ENCODE results near the gene ARID4B.
"Not testable (repeated sequence)": the region's sequence is repeated elsewhere in the genome, so short reads cannot be mapped to it uniquely, and the experiment has no call there.

The ARID4B gene, protein sequence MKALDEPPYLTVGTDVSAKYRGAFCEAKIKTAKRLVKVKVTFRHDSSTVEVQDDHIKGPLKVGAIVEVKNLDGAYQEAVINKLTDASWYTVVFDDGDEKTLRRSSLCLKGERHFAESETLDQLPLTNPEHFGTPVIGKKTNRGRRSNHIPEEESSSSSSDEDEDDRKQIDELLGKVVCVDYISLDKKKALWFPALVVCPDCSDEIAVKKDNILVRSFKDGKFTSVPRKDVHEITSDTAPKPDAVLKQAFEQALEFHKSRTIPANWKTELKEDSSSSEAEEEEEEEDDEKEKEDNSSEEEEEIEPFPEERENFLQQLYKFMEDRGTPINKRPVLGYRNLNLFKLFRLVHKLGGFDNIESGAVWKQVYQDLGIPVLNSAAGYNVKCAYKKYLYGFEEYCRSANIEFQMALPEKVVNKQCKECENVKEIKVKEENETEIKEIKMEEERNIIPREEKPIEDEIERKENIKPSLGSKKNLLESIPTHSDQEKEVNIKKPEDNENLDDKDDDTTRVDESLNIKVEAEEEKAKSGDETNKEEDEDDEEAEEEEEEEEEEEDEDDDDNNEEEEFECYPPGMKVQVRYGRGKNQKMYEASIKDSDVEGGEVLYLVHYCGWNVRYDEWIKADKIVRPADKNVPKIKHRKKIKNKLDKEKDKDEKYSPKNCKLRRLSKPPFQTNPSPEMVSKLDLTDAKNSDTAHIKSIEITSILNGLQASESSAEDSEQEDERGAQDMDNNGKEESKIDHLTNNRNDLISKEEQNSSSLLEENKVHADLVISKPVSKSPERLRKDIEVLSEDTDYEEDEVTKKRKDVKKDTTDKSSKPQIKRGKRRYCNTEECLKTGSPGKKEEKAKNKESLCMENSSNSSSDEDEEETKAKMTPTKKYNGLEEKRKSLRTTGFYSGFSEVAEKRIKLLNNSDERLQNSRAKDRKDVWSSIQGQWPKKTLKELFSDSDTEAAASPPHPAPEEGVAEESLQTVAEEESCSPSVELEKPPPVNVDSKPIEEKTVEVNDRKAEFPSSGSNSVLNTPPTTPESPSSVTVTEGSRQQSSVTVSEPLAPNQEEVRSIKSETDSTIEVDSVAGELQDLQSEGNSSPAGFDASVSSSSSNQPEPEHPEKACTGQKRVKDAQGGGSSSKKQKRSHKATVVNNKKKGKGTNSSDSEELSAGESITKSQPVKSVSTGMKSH (N-terminal part only)

DNA sequence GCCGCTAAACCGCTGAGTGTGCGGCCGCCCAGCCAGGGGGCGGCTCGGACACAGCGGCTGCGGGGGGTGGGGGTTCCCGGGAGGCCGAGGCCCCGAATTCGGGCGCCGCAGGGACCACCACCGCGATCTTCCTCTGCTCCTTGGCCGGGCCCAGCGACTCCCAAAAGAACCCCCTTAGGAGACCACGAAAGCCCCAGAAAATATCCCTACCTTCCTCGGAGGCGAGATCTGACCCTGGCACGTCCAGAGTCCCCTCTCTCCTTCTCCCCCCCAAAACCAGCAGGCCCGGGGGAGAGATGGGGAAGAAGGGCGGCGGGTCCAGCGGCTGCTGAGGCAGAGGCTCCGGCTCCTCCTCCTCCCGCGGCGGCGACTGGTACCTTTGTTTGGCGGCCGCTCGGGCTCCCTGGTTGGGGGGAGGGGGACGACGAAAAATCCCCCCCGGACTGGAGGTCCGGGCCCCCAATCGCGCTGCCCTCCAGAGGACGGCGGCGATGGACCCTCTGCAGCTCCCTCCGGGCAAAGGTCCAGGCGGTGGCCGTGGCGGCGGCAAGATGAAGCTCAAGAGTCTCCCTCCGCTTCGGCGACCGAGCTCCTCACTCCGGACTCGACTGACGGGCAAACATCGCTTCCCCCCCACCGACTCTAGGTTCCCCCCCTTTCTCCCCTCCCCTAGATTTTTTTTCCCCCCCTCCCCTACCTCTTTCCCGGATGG is at the start of gene ARID4B:
TSS of gene ARID4B (minus strand) at position 621 of the 712 bp plus-strand sequence. CDS start 1,260 bp downstream, outside the sequence.
- DNase-seq (ENCODE audit: low read depth in 2 of 3, low spot score in 1 of 3): no peak

DNA sequence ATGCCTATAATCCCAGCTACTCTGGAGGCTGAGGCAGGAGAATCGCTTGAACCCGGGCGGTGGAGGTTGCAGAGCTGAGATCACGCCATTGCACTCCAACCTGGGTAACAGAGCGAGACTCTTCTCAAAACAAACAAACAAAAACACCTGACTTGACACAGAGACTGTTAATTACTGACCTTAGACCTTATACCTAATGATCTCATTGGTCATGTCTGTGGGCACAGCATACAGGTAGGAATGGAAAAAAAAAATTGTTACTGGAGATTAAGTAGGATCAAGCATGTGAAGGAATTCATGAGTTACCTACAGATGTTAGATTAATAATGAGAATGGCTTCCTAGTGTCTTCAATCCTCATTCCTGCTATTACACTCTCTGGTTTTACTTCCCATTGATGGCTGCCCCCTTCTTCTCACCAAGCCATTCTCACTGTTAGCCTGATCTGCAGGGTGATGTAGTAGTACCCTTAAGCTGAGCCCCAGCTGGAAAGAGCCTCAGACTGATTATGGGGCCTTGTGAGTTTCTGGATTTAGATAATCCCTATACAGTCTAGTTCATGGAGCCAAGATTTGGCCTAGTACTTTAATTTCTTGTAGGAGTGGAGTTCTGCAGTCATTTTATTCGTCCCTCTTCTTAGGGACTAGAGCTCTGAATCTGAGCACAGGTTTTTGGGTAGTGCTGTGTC is 48.1 kb upstream of the ARID4B start:
- no peak for DNase-seq (ENCODE audit: low read depth in 2 of 3, low spot score in 1 of 3)

DNA sequence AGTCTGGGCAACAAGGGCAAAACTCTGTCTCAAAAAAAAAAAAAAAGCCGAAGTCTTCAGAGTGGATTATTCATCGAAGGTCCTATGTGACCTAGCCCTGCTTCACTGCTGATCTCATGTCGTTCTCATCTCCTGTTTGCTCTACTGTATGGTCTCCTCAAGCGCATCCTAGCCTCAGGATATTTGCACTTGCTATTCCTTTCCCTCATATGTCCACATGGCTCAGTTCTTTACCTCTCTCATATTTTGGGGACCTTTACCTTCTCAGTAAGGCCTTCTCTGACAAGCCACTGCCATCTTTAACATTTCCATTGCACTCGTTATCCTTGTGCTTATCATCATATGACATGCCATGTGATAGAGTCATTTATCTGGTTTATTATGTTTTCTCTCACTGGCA is 41.8 kb upstream of the ARID4B start:
- no peak for DNase-seq (ENCODE audit: low read depth in 2 of 3, low spot score in 1 of 3)

DNA sequence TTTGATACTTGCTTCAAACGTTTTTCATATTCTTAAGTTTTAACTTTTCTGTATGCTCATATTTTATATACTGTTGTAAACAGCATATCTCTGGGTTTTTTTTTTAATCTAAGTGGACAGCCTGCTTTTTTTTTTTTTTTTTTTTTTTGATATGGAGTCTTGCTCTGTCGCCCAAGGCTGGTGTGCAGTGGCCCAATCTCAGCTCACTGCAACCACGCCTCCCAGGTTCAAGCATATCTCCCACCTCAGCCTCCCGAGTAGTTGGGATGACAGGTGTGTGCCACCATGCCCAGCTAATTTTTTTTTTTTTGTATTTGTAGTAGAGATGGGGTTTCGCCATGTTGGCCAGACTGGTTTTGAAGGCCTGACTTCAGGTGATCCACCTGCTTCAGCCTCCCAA is 40.4 kb upstream of the ARID4B start:
- no peak for DNase-seq (ENCODE audit: low read depth in 2 of 3, low spot score in 1 of 3)

DNA sequence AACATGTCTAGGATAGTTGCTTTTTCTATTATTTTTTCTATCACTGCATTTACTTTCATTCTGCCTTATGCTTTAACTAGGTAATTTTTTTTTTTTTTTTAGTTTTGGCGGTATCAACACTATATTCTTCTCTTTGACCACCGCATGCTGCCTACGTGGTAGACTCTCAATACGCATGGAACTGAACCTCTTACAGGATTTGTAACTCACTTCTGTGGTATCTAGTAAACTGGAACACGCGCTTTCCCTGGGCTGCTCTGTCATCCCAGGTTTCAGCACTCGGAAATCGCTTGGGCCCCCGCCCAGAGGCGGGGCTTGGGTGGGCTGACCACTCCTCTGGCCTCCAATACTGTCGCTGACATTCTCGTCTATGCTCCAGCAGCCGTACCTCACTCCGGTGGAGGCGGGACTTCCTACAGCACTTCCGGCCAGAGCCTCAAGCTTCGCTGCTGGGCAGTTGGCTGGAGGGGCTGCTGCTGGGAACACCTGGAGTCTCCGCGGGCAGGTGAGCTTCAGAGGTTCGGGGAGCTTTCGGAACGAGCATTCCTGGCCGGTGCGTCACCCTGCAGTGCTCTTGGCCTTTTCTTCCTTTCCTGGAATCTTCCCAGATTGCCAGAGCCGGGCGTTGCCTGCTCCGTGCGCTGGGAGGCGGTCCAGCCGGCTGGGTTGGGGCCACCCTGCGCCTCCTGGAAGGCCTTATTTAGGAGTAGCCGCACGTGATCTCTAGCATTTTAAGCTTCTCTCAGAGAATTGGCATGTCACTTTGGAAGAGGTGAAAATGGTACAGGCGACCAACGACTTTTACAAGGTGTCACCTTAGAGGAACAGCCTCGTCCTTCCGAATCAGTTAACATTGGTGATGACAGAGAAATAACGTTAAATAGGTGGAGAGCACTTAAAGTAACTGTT is 39.3 kb upstream of the ARID4B start, which contains the start of gene TBCE:
TSS of gene TBCE (plus strand) at position 428 of the 909 bp plus-strand sequence. CDS start 12,623 bp downstream, outside the sequence.
- DNase-seq (ENCODE audit: low read depth in 2 of 3, low spot score in 1 of 3): peak; percentile 81 to 88 (median 84)

DNA sequence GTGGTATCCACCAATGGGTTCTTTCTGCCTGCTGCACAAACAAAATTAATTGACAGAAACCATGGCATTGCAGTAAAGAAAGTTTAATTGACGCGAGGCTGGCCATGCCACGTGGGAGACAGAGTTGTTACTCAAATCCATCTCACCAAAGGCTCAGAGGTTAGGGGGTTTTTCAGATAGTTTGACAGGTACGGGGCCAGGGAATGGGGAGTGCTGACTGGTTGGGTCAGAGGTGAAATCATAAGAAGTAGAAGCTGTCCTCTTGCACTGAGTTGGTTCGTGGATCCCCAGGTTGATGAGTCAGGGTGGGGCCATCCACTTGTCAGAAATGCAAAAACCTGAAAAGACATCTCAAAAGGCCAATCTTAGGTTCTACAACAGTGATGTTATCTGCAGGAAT is 38.3 kb upstream of the ARID4B start:
- peak; percentile 22 to 26 (median 25) for DNase-seq (ENCODE audit: low read depth in 2 of 3, low spot score in 1 of 3)

DNA sequence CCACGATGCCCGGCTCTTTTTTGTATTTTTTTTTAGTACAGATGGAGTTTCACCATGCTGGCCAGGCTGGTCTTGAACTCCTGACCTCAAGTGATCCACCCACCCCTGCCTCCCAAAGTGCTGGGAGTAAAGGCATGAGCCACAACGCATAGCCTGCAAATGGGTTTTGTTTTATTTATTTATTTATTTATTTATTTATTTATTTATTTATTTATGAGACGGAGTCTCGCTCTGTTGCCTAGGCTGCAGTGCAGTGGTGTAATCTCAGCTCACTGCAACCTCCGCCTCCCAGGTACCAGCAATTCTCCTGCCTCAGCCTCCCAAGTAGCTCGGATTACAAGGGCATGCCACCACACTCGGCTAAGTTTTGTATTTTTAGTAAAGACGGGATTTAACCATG is 36.2 kb upstream of the ARID4B start:
- DNase-seq (ENCODE audit: low read depth in 2 of 3, low spot score in 1 of 3): not testable (repeated sequence)

DNA sequence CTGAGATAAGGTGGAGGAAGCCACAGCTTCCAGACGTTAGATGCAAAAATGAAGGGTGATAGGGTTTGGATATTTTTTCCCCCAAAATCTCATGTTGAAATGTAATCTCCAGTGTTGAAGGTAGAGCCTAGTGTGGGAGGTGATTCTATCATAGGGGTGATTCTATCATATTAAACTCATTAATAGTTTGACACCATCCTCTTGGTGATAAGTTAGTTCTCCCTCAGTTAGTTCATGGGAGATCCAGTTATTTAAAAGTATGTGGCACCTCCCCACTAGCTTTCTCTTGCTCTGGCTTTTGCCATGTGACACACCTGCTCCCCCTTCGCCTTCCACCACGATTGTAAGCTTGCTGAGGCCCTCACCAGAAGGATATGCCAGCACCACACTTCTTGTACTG is 30.9 kb upstream of the ARID4B start:
- no peak for DNase-seq (ENCODE audit: low read depth in 2 of 3, low spot score in 1 of 3)

DNA sequence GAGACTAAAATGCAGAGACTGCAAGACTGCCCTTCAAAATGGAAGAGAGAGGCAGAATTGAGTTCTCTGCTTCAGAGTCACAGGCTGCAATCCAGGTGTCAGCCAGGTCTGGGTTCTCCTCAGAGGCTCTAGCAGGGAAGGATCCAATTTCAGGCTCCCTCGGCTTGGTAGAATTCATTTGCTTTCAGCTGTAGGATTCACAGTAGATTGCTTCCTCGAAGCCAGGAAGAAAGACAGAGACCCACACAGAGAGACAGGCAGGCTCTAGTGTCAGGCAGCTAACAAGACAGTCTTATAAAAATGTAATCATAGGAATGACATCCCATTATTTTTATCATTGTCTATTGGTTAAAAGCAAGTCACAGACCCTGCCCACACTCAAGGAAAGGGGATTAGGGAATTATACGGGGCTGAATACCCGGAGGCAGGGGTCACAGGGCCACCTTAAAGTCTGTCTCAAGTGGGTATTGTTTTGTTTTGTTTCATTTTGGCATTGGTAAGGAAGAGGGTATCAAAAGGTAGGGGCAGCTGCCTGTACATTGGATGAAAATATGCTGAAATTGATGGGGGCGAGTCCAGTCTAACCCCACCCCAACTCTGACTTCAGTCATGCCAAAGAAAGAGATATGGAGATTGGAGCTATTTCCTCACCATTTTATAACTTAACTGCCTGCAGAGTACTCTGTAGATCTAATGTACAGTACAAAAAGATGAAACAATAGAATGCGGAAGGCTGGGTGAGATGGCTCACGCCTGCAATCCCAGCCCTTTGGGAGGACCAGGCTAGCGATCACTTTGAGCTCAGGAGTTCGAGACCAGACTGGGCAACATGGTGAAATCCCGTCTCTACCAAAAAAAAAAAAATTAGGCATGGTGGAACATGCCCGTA is 29.8 kb upstream of the ARID4B start:
- DNase-seq (ENCODE audit: low read depth in 2 of 3, low spot score in 1 of 3): no peak

DNA sequence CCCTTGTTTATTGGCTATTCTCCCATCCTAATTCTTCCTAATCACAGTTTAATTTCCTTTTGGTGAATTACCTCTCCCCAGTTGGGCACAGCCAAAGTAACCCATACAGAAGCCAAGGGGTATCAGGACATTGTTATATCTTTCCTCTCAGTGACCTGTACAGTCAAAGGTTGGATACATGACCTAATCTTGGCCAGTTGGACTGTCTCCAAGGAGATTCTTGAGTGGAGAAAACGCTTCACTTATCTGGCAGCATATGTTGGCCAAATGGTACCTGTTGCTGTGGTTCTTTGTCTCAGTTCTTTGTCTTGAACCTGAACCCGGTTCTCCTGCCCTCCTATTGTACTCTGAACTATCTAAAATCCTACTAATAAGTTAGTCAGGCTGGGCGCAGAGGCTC is 23.9 kb upstream of the ARID4B start:
- no peak for DNase-seq (ENCODE audit: low read depth in 2 of 3, low spot score in 1 of 3)

DNA sequence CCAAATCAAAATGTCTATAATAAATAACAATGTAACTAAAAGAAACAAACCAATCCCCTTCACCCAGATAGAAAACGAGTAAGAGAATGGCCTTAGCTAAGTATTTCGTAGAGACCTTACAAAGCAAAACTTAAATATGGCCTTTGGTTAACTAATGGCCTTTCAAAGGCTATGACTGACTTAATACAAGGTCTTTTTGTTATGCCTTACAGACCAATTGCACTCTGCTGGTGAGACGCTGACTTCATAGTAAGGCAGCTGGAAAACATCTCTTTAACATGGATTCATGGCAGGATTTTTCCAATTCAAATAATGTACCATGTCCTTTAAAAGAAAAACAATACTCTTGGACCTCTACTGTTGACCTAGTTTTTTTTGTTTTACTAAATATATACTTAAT is 23.5 kb upstream of the ARID4B start:
- no peak for DNase-seq (ENCODE audit: low read depth in 2 of 3, low spot score in 1 of 3)

DNA sequence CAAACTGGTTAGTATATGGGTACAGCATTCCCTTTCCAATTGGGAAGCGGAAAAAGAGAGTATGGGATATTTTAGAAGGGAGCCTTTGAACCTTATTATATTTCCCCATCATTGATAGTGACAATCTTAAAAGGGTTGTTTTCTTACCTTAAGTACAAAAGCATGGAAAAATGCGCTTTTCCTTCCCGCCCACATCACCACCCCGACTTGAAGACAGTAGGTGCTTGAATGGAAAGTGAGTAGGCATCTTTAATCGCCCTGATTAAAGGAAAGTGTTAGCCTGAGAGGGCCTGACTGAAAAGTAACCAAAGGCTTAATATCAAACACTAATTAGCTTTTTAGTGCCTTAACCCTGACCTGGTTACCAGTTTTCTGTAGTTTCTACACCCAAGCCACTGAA is 15.7 kb upstream of the ARID4B start:
- DNase-seq (ENCODE audit: low read depth in 2 of 3, low spot score in 1 of 3): no peak

DNA sequence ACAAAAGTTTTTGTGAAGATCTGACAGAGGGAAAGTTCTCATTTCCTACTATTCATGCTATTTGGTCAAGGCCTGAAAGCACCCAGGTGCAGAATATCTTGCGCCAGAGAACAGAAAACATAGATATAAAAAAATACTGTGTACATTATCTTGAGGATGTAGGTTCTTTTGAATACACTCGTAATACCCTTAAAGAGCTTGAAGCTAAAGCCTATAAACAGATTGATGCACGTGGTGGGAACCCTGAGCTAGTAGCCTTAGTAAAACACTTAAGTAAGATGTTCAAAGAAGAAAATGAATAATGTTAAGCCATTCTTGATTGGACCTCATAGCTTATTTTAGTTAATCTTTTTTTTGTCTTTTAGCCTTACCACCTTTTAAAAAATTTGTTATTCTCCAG is 14.5 kb upstream of the ARID4B start:
- DNase-seq (ENCODE audit: low read depth in 2 of 3, low spot score in 1 of 3): no peak

DNA sequence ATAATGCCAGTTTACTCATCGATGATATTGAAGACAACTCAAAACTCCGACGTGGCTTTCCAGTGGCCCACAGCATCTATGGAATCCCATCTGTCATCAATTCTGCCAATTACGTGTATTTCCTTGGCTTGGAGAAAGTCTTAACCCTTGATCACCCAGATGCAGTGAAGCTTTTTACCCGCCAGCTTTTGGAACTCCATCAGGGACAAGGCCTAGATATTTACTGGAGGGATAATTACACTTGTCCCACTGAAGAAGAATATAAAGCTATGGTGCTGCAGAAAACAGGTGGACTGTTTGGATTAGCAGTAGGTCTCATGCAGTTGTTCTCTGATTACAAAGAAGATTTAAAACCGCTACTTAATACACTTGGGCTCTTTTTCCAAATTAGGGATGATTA is 14.1 kb upstream of the ARID4B start:
- DNase-seq (ENCODE audit: low read depth in 2 of 3, low spot score in 1 of 3): no peak

DNA sequence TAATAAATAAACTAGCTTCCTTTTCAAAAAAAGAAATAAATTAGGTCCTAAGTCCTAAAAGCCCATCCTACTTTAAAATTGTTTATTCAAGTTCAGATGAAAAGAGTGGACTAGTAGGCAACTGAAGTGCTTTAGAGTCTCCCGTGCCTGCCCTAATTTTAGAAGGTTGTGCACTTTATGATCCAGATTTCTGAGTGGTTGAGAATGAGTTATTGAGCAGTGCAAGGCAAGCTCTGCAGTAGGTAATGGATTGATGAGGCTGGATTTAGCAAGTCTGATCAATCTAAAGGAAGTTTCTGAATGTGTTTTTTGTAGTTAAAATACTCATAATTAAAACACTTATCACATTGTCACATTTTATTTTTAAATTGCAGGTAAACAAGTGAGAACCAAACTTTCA is 13.4 kb upstream of the ARID4B start:
- DNase-seq (ENCODE audit: low read depth in 2 of 3, low spot score in 1 of 3): no peak

DNA sequence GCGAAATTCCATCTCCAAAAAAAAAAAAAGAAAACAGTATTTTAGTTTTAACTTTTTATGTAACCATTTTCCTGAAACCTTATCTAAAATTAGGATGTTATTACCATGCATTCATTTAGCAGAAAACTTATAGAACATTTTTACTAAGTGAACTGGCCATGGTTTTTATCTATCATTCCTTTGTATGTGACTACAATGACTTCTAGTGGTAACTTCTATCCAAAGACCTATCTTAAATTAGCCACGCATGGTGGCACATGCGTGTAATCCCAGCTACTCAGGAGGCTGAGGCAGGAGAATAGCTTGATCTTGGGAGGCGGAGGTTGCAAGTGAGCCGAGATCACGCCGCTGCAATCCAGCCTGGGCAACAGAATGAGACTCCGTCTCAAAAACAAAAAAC is 11.8 kb upstream of the ARID4B start:
- DNase-seq (ENCODE audit: low read depth in 2 of 3, low spot score in 1 of 3): no peak

DNA sequence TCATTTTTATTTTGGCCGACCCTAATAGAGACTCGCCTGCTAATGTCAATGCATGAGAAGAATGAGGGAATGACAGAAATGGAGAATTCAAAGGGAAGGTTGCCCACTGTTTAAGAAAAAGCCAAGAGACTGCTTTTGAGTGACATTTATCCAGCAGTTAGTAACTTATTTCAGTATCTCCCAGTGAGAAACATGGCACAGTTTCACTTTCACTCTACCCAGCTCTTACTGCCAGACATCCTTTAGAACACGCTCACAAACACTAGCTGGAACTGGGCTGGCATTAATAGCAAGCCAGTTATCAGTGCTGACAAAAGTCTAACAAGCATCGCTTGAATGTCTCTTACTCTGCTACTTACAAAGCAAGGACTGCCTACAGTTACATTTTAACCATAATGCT is 8.9 kb upstream of the ARID4B start:
- DNase-seq (ENCODE audit: low read depth in 2 of 3, low spot score in 1 of 3): no peak

DNA sequence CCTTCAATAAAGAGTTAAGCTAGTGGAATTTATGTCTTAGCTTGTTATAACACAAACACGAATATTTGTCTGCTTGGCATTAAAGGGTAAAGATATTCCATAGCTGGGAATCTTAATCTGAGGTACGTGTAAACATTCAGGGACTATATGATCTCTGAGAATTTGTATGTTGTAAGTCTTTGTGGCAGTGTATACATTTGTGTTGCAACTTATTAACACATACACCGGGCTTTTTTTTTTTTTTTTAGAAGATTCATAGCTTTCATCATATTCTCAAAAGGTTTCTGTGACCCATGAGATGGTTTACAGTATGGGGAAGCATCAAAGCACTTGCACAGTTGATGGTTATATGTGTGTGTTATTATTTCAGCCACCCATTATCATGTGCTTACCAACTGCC is 3.4 kb upstream of the ARID4B start:
- no peak for DNase-seq (ENCODE audit: low read depth in 2 of 3, low spot score in 1 of 3)
